HUES64 (cell line): Measurements from ENCODE around the gene GGT1.
"Not testable (repeated sequence)": the region's sequence is repeated elsewhere in the genome, so short reads cannot be mapped to it uniquely, and the experiment has no call there.

ENCODE experiments used
- H3K27ac ChIP-seq: 2 replicates; pipeline ENCODE4 v1.7.0; 2013; ENCODE audit warnings: low read depth, low read length, inconsistent platforms
- H3K27me3 ChIP-seq: 2 replicates; pipeline ENCODE4 v1.6.1; 2013; ENCODE audit warnings: mild to moderate bottlenecking, low read length; ENCODE audit not compliant: insufficient read depth
- H3K36me3 ChIP-seq: 2 replicates; pipeline ENCODE4 v1.6.1; 2013; ENCODE audit warnings: mild to moderate bottlenecking, low read length; ENCODE audit not compliant: insufficient read depth
- H3K4me1 ChIP-seq: 2 replicates; pipeline ENCODE4 v1.6.1; 2013; ENCODE audit warnings: mild to moderate bottlenecking, low read length, moderate library complexity; ENCODE audit not compliant: insufficient read depth
- H3K4me3 ChIP-seq: 2 replicates; pipeline ENCODE4 v1.5.1; 2013; ENCODE audit warnings: mild to moderate bottlenecking, low read length, moderate library complexity
- H3K9ac ChIP-seq: 2 replicates; pipeline ENCODE4 v1.6.1; 2013; ENCODE audit warnings: mild to moderate bottlenecking, low read depth, low read length
- H3K9me3 ChIP-seq: 2 replicates; pipeline ENCODE4 v1.6.1; 2013; ENCODE audit warnings: low read depth, low read length; ENCODE audit not compliant: insufficient read depth
- WGBS: fragments of 150-250, 120-280 bp; methylation state at CpG from one replicate; pipeline ENCODE4 v1.1.7; 2013; ENCODE audit warnings: missing lambda C conversion rate; 5-methylcytosine and 5-hydroxymethylcytosine counted together

Gene GGT1

DNA sequence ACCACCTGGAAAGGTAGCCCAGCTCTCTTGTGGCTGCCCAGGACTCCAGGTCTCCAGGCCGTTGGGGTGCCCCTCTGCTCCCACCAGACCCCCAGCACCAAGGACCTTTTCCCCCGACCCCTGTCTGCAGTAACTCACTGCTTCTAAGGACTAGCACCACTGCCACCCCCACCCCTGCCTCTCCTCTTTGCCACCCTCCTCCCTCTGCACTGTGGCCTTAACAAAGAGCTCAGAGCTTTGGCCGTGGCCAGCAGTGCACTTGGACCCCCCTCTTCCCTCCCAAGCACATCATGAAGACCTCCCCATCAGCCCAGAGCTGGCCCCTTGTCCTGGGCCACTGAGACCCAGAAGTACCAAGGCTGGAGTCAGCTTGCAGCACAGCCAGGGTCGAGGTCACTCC is 46.4 kb downstream of the GGT1 start:
- H3K27me3 ChIP-seq, H3K9ac ChIP-seq, H3K36me3 ChIP-seq, H3K9me3 ChIP-seq, H3K27ac ChIP-seq, H3K4me1 ChIP-seq, H3K4me3 ChIP-seq: not testable (repeated sequence)
- WGBS, result 81% methylated on average over 1 of the region's 4 CpGs

GRCh38 chr22:24650884-24651283 is 47.9 kb downstream of the GGT1 start:
- not testable (repeated sequence) for H3K4me3 ChIP-seq, H3K4me1 ChIP-seq, H3K27me3 ChIP-seq, H3K36me3 ChIP-seq, H3K27ac ChIP-seq, H3K9ac ChIP-seq, H3K9me3 ChIP-seq
- WGBS, result no CpG with 5 or more reads among the region's 10 CpGs

DNA sequence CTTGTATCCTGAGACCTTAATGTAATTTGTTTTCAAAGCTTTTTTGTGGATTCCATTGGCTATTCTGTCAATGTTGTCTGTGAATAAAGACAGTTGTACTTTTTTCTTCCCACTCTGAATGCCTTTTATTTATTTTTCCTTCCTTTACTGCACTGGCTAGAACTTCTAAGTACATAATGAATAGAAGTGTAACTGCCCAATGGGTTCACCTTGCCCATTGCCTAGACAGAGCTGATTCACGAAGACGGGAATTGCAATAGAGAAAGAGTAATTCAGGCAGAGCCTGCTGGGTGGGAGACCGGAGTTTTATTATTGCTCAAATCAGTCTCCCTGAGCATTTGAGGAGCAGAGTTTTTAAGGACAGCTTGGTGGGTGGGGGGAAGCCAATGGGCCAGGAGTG is 62.4 kb downstream of the GGT1 start:
- not testable (repeated sequence) for H3K4me1 ChIP-seq, H3K27me3 ChIP-seq, H3K9me3 ChIP-seq, H3K4me3 ChIP-seq, H3K27ac ChIP-seq, H3K9ac ChIP-seq, H3K36me3 ChIP-seq
- 73% methylated on average over 3 of the region's 3 CpGs for WGBS

GRCh38 chr22:24667904-24668303 is 64.9 kb downstream of the GGT1 start:
- H3K4me3 ChIP-seq, H3K4me1 ChIP-seq, H3K27ac ChIP-seq, H3K9ac ChIP-seq, H3K36me3 ChIP-seq, H3K9me3 ChIP-seq, H3K27me3 ChIP-seq: not testable (repeated sequence)
- 100% methylated on average over 4 of the region's 10 CpGs for WGBS

DNA sequence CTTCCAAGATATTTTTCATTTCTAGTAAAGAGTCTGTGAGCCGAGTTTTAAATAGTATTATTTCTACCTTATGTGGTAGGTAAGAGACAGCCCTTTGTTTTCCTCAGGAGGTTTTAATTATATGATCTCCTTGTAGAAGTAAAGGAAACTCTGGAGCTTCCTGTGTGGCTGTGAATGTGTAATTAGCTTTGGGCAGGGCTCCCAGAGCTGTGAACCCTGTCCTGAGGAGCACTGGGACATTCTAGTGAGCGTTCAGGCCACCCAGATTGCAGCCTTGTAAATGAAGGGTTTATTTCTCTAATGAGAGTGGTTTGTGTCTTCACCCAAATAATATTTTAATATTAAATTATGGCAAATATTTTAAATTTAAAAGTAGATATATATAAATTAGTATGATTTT is 69.5 kb downstream of the GGT1 start:
- not testable (repeated sequence) for H3K27me3 ChIP-seq, H3K36me3 ChIP-seq, H3K27ac ChIP-seq, H3K9ac ChIP-seq, H3K4me3 ChIP-seq, H3K9me3 ChIP-seq, H3K4me1 ChIP-seq
- WGBS, result no CpG with 5 or more reads among the region's 2 CpGs
